Tibial artery (tissue), 4 donors: ENCODE data around the gene APCS.

ENCODE experiments used
- DNase-seq, 2 donors: peaks; one replicate each; pipeline ENCODE4 v3.0.0-alpha.2; 2019
- H3K27ac ChIP-seq, 2 donors: fragments of 200-600 bp; sonication (generic) in 1 of 2; 1 replicate in 1 of 2; 2 replicates in 1 of 2; pipeline ENCODE4 v1.5.1; 2018 to 2019; ENCODE audit warnings: mild to moderate bottlenecking in 1 of 2
- H3K27me3 ChIP-seq, 2 donors: fragments of 200-600 bp; sonication (generic) in 1 of 2; one replicate each; pipeline versions ENCODE4 v1.5.1 to v1.6.0; 2016 to 2019
- H3K36me3 ChIP-seq, 3 donors: fragments of 200-600 bp; sonication (generic) in 2 of 3; one replicate each; pipeline ENCODE4 v1.5.1; 2016 to 2019; ENCODE audit warnings: mild to moderate bottlenecking in 2 of 3
- H3K4me1 ChIP-seq, 4 donors: fragments of 200-600 bp; sonication (generic) in 2 of 4; 1 replicate in 3 of 4; 2 replicates in 1 of 4; pipeline ENCODE4 v1.5.1; 2016 to 2019
- H3K4me3 ChIP-seq, 2 donors: fragments of 200-600 bp; sonication (generic) in 1 of 2; 1 replicate in 1 of 2; 2 replicates in 1 of 2; pipeline ENCODE4 v1.5.1; 2018 to 2019; ENCODE audit warnings: mild to moderate bottlenecking in 2 of 2
- H3K9me3 ChIP-seq, 3 donors: fragments of 200-600 bp; sonication (generic) in 1 of 3; one replicate each; pipeline ENCODE4 v1.5.1; 2016 to 2019
- intact Hi-C: fragments of 100-400 bp; cut with DNase I; formaldehyde crosslinking; loops from one replicate; pipeline ENCODE4 v1.15.0; 2023; ENCODE audit warnings: low total_unique reads
- TF ChIP-seq, protein P1 (sequence below), 2 experiments: fragments of 200-600 bp in 1 of 2; fragments of 450-650 bp in 1 of 2; IDR thresholded peaks; one replicate each; pipeline ENCODE4 v1.5.1; 2017 to 2019; ENCODE audit warnings: antibody characterized with exemption in 2 of 2, mild to moderate bottlenecking in 1 of 2, moderate library complexity in 1 of 2

APCS gene

DNA sequence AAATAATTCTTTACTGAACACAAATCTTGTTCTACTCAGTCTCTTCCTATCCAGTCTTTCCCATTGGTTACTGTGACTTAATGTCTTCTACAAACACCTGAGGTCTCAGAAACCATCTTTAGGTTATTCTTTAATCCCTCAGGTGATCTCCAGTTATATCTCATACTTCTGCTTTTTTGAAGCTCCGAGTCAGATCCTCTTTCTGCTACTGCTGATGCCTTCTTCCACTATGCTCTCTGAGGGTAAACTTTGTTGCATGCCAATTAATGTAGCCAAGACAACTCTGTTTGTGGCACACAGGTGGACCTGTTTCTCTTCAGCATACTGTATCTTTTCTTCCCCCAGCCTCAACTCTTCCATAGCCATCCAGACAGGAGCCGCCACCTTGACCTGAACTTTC lies 3.1 kb upstream of the APCS start:
- no peak overlapping the region for H3K27ac ChIP-seq
- no peaks in the 10 kb centered on the region for H3K4me1 ChIP-seq
- no peak for DNase-seq
- H3K36me3 ChIP-seq = no peaks in the 10 kb centered on the region
- no peaks in the 10 kb centered on the region for H3K9me3 ChIP-seq
- H3K27me3 ChIP-seq = no peaks in the 10 kb centered on the region
- TF ChIP-seq, protein P1, sequence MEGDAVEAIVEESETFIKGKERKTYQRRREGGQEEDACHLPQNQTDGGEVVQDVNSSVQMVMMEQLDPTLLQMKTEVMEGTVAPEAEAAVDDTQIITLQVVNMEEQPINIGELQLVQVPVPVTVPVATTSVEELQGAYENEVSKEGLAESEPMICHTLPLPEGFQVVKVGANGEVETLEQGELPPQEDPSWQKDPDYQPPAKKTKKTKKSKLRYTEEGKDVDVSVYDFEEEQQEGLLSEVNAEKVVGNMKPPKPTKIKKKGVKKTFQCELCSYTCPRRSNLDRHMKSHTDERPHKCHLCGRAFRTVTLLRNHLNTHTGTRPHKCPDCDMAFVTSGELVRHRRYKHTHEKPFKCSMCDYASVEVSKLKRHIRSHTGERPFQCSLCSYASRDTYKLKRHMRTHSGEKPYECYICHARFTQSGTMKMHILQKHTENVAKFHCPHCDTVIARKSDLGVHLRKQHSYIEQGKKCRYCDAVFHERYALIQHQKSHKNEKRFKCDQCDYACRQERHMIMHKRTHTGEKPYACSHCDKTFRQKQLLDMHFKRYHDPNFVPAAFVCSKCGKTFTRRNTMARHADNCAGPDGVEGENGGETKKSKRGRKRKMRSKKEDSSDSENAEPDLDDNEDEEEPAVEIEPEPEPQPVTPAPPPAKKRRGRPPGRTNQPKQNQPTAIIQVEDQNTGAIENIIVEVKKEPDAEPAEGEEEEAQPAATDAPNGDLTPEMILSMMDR (IDR thresholded peaks at IDR 0.05) = no peak
- intact Hi-C loops = no loop called here
- H3K4me3 ChIP-seq = no peak overlapping the region

DNA sequence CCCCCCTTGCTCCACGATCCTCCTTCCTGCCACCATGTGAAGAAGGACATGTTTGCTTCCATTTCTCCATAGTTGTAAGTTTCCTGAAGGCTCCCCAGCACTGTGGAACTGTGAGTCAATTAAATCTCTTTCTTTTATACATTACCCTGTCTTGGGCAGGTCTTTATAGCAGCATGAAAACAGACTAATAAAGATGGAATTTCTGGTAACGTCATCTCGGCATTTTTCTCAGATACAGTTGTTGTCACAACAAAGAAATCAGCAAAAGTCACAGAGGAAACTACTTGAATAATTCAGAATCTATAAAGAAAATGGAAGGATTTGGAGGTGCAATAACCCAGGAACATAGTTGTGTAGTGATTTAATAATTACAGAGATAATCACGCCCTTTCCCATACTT lies 4.4 kb downstream of the APCS start:
- intact Hi-C loops = no loop called here
- no peak overlapping the region for H3K27ac ChIP-seq
- TF ChIP-seq, protein P1 (IDR thresholded peaks at IDR 0.05) = no peak
- no peak for DNase-seq
- no peaks in the 10 kb centered on the region for H3K9me3 ChIP-seq
- H3K27me3 ChIP-seq = no peaks in the 10 kb centered on the region
- no peaks in the 10 kb centered on the region for H3K4me1 ChIP-seq
- no peaks in the 10 kb centered on the region for H3K36me3 ChIP-seq
- no peak overlapping the region for H3K4me3 ChIP-seq

DNA sequence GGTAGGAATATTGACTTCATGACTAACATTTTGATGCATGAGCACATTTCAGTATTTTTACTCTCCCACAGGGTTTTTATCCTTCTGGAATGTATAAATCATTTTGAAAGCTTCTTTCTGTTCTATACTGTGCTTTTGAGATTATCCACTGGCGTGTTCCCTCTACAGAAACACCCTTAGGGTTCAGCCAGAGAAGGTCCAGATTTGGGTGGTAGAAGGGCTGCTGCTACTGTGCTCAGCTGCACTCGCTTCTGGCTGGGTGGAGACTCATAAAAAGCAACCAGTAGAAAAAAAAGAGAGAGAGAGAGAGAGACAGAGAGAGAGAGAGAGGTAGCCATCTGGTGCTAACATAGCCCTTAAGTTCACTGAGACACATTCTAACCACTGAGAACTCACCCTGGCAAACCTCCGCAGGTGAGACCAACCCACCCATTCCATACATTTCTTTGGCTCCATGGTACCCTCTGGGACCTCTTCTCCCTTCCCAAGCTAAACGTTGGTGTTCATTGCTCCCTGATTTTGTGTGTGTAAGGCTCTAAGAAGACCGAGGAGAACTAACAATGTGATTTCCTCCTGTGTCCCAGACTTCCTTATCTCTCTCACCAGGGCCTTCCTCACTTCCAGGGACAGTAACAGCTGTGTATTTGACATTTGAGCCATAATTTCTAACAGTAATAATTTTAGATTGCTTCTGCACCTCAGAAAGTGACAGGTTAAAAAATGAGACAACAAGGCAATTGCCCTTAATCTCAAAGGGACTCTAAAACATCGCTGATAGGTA lies 7.2 kb downstream of the APCS start:
- TF ChIP-seq, protein P1 (IDR thresholded peaks at IDR 0.05) = no peak
- Histone ChIP-seq H3K9me3 (no peaks in the 10 kb centered on the region), H3K4me3 (no peak overlapping the region), H3K27ac (no peak overlapping the region), H3K27me3 (no peaks in the 10 kb centered on the region), H3K36me3 (no peaks in the 10 kb centered on the region), H3K4me1 (no peaks in the 10 kb centered on the region)
- no peak for DNase-seq
- intact Hi-C loops = no loop called here

DNA sequence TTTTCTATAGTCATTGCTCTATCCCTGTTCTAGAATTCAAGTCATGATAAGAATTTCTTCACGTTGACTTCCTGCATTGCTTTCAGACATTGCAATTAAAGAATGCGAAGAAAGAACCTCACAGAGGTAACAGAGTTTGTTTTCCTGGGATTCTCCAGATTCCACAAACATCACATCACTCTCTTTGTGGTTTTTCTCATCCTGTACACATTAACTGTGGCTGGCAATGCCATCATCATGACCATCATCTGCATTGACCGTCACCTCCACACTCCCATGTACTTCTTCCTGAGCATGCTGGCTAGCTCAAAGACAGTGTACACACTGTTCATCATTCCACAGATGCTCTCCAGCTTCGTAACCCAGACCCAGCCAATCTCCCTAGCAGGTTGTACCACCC lies 10.6 kb downstream of the APCS start:
- TF ChIP-seq, protein P1 (IDR thresholded peaks at IDR 0.05) = no peak
- Histone ChIP-seq H3K9me3 (no peaks in the 10 kb centered on the region), H3K4me3 (no peak overlapping the region), H3K4me1 (no peaks in the 10 kb centered on the region), H3K27me3 (no peaks in the 10 kb centered on the region), H3K27ac (no peak overlapping the region), H3K36me3 (no peaks in the 10 kb centered on the region)
- intact Hi-C loops = no loop called here
- DNase-seq = no peak

DNA sequence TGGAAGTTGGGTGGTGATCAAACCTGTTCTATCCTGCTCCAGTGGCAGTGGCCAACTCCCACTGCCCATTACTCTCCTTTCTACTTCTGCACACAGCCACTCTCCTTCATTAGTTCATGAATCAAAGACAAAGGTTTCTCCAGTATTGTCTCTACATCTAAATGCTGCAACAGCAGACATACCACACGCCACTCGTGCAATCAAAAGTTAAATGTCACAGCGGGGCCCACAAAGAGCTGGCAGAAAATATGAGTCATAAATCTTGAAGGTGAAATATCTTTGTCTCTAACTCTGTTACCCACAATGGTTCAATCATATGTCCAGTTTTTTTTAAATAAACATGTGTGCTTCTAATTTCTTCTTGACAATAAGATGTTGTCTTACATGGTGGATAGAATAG lies 13.3 kb downstream of the APCS start:
- Histone ChIP-seq H3K4me1 (no peaks in the 10 kb centered on the region), H3K36me3 (no peaks in the 10 kb centered on the region), H3K27me3 (no peaks in the 10 kb centered on the region), H3K27ac (no peak overlapping the region), H3K9me3 (no peaks in the 10 kb centered on the region), H3K4me3 (no peak overlapping the region)
- intact Hi-C loops = no loop called here
- no peak for DNase-seq
- TF ChIP-seq, protein P1 (IDR thresholded peaks at IDR 0.05) = no peak
